Endodermal cell (in vitro differentiated cells): ENCODE results near the gene CD6. TPM values are rescaled to one million over a fixed set of nuclear protein-coding genes. Genes with fewer than 3 reads are reported as not detected.

Source experiments
- DNase-seq: peaks from one replicate; pipeline ENCODE4 v3.0.0-alpha.2; 2017
- H3K27ac ChIP-seq: 2 replicates; pipeline ENCODE4 v1.5.1; 2013; ENCODE audit warnings: mild to moderate bottlenecking, low read depth, low read length, moderate library complexity
- H3K27me3 ChIP-seq: 2 replicates; pipeline ENCODE4 v1.6.1; 2013; ENCODE audit warnings: mild to moderate bottlenecking, low read length, moderate library complexity; ENCODE audit not compliant: insufficient read depth, control insufficient read depth, poor library complexity, severe bottlenecking
- H3K36me3 ChIP-seq: 2 replicates; pipeline ENCODE4 v1.7.0; 2013; ENCODE audit warnings: mild to moderate bottlenecking, low read length, moderate library complexity; ENCODE audit not compliant: control insufficient read depth, insufficient read depth
- H3K4me1 ChIP-seq: one replicate; pipeline ENCODE4 v1.7.0; 2013; ENCODE audit warnings: low read length; ENCODE audit not compliant: control insufficient read depth, insufficient read depth
- H3K4me3 ChIP-seq: 2 replicates; pipeline ENCODE4 v1.5.1; 2013; ENCODE audit warnings: mild to moderate bottlenecking, low read length, moderate library complexity
- H3K9ac ChIP-seq: 2 replicates; pipeline ENCODE4 v1.6.1; 2013; ENCODE audit warnings: mild to moderate bottlenecking, low read length, moderate library complexity; ENCODE audit not compliant: poor library complexity, severe bottlenecking; ENCODE audit errors: extremely low read depth
- H3K9me3 ChIP-seq: 2 replicates; pipeline ENCODE4 v1.6.1; 2013; ENCODE audit warnings: mild to moderate bottlenecking, low read length, moderate library complexity; ENCODE audit not compliant: control insufficient read depth
- H3K27ac Mint-ChIP-seq: 2 replicates; pipeline ENCODE4 v1.8.0; 2020; ENCODE audit warnings: mixed read lengths
- H3K27me3 Mint-ChIP-seq: 2 replicates; pipeline ENCODE4 v1.8.0; 2021; ENCODE audit warnings: mild to moderate bottlenecking, mixed read lengths; ENCODE audit not compliant: insufficient read depth
- H3K36me3 Mint-ChIP-seq: 2 replicates; pipeline ENCODE4 v1.8.0; 2020; ENCODE audit warnings: low read depth, mixed read lengths
- H3K4me1 Mint-ChIP-seq: 2 replicates; pipeline ENCODE4 v1.8.0; 2020; ENCODE audit warnings: mixed read lengths
- H3K4me3 Mint-ChIP-seq: 2 replicates; pipeline ENCODE4 v1.8.0; 2020; ENCODE audit warnings: mild to moderate bottlenecking, moderate library complexity, mixed read lengths
- H3K9me3 Mint-ChIP-seq: 2 replicates; pipeline ENCODE4 v1.8.0; 2020; ENCODE audit warnings: mild to moderate bottlenecking, mixed read lengths
- CTCF ChIP-seq: fragments of 200-600 bp; sonication (generic); conservative IDR thresholded peaks from 2 replicates; pipeline ENCODE4 v1.5.0; 2021; ENCODE audit warnings: antibody characterized with exemption, mild to moderate bottlenecking
- WGBS, 2 experiments: methylation state at CpG; one replicate each; pipeline versions ENCODE4 v1.1.5 to v1.1.7; 2013; ENCODE audit warnings: missing lambda C conversion rate in 2 of 2, mixed read lengths in 1 of 2; ENCODE audit not compliant: insufficient coverage in 1 of 2, insufficient read length in 1 of 2; 5-methylcytosine and 5-hydroxymethylcytosine counted together
- total RNA-seq, 2 donors: library from RNA; stranded (reverse); fragmentation: NEBNext Ultra II Directional in 1 of 2; extraction: Animal tissue kit (Norgen Biotek cat#: 25700) in 1 of 2; gene quantifications; 2 replicates in 1 of 2; 3 replicates in 1 of 2; pipeline ENCODE4 v1.2.1, GENCODE V29; 2021

CD6 gene
- total RNA-seq, 2 donors from 2014 or later, result 1.5 to 1.6 TPM

DNA sequence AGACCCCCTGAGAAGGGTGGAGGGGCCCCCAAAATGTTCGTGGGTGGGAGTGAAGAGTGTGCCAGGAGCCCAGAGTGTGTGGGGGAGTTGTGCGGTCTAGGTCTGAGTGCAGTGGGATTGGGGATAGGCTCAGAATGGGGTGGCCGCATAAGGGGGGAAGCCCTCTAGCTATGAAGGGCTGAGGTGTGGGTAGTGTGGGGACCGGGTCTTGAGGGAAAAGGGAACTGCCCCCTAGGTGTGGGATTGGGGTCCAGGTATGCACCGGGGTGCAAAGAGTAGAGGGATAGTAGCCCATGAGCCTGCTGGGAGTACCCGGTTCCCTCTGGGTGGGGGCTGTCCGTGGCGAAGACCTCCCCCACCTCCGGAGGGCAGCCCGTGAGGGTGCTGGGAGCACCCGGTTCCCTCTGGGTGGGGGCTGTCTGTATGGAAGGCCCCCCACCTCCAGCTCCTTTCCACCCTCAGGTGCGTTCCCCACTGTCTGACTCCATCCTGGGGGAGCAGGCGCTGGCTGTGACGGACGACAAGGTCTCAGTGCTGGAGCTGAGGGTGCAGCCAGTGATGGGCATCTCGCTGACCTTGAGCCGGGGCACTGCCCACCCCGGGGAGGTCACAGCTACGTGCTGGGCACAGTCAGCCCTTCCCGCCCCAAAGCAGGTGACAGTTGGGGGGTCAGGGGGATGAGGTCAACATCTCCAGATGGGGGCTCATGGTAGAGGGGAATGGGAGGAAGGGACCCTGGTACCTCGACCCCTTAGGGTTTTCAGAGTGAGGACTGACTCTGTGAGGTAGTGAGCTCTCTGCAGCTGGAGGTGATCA, 36.5 kb upstream of the CD6 start:
- no peak for TF ChIP-seq CTCF
- H3K27ac ChIP-seq, result no peak overlapping the region
- no peak overlapping the region for H3K4me3 Mint-ChIP-seq

DNA sequence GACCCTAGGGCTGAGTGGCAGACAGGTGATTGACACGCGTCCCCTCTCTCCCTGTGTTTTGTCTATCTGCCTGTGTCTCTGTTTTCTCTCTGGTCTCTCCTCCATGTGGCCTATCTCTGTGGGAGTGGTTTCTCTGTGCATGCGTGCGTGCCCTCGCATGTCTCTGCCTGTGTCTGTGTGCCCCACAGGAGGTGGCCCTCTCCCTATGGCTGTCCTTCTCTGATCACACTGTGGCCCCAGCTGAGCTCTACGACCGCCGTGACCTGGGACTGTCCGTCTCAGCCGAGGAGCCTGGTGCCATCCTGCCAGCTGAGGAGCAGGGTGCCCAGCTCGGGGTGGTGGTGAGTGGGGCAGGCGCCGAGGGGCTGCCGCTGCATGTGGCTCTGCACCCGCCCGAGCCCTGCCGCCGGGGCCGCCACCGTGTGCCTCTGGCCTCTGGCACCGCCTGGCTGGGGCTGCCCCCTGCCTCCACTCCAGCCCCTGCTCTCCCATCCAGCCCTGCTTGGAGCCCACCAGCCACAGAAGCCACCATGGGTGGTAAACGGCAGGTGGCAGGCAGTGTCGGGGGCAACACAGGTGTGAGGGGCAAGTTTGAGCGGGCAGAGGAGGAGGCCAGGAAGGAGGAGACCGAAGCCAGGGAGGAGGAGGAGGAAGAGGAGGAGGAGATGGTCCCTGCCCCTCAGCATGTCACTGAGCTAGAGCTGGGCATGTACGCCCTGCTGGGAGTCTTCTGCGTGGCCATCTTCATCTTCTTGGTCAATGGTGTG, 35.6 kb upstream of the CD6 start:
- no peaks in the 10 kb centered on the region for H3K27me3 Mint-ChIP-seq
- no peaks in the 10 kb centered on the region for H3K9me3 Mint-ChIP-seq
- no peak for DNase-seq
- peaks cover 22% of the 10 kb centered on the region for H3K36me3 Mint-ChIP-seq
- H3K4me1 Mint-ChIP-seq, result peaks cover 2% of the 10 kb centered on the region
- Histone ChIP-seq H3K4me3 (no peak overlapping the region), H3K9ac (no peak overlapping the region), H3K27me3 (no peaks in the 10 kb centered on the region), H3K36me3 (peaks cover 18% of the 10 kb centered on the region), H3K4me1 (no peaks in the 10 kb centered on the region), H3K9me3 (no peaks in the 10 kb centered on the region), H3K27ac (no peak overlapping the region)
- no peak overlapping the region for H3K27ac Mint-ChIP-seq
- 97 to 99% methylated on average over 14 to 27 of the region's 27 CpGs for WGBS, 2 experiments
- H3K4me3 Mint-ChIP-seq, result no peak overlapping the region
- no peak for TF ChIP-seq CTCF

More for the DNA sequence above, 36.5 kb upstream of the CD6 start:
- no peaks in the 10 kb centered on the region for H3K9me3 Mint-ChIP-seq
- no peaks in the 10 kb centered on the region for H3K27me3 Mint-ChIP-seq
- H3K9me3 ChIP-seq, result no peaks in the 10 kb centered on the region
- H3K4me1 ChIP-seq, result no peaks in the 10 kb centered on the region
- no peak for DNase-seq
- peaks cover 2% of the 10 kb centered on the region for H3K4me1 Mint-ChIP-seq
- no peak overlapping the region for H3K9ac ChIP-seq
- peaks cover 23% of the 10 kb centered on the region for H3K36me3 ChIP-seq
- 91 to 93% methylated on average over 17 to 21 of the region's 21 CpGs for WGBS, 2 experiments
- no peaks in the 10 kb centered on the region for H3K27me3 ChIP-seq
- H3K36me3 Mint-ChIP-seq, result peaks cover 28% of the 10 kb centered on the region
- H3K27ac Mint-ChIP-seq, result no peak overlapping the region
- no peak overlapping the region for H3K4me3 ChIP-seq

DNA sequence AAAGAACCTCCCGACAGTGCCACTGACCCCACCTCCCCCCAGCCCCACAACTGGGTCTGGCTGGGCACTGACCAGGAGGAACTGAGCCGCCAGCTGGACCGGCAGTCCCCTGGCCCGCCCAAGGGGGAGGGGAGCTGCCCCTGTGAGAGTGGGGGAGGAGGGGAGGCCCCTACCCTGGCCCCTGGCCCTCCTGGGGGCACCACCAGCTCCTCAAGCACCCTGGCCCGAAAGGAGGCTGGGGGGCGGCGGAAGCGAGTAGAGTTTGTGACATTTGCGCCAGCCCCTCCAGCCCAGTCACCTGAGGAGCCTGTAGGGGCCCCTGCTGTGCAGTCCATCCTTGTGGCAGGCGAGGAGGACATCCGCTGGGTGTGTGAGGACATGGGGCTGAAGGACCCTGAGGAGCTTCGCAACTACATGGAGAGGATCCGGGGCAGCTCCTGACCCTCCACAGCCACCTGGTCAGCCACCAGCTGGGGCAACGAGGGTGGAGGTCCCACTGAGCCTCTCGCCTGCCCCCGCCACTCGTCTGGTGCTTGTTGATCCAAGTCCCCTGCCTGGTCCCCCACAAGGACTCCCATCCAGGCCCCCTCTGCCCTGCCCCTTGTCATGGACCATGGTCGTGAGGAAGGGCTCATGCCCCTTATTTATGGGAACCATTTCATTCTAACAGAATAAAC, 34.9 kb upstream of the CD6 start:
- Histone ChIP-seq H3K9ac (no peak overlapping the region), H3K4me3 (no peak overlapping the region), H3K9me3 (no peaks in the 10 kb centered on the region), H3K4me1 (no peaks in the 10 kb centered on the region), H3K36me3 (peaks cover 11% of the 10 kb centered on the region), H3K27ac (no peak overlapping the region), H3K27me3 (no peaks in the 10 kb centered on the region)
- Mint-ChIP-seq H3K9me3 (no peaks in the 10 kb centered on the region), H3K4me1 (peaks cover 2% of the 10 kb centered on the region), H3K36me3 (peaks cover 15% of the 10 kb centered on the region), H3K4me3 (no peak overlapping the region), H3K27me3 (no peaks in the 10 kb centered on the region), H3K27ac (no peak overlapping the region)
- 90% methylated on average over 13 to 18 of the region's 18 CpGs for WGBS, 2 experiments
- DNase-seq, result no peak
- TF ChIP-seq CTCF, result no peak
